Epithelial cell of esophagus (primary cell): ENCODE data around the gene TCF7L1.
"Not testable (repeated sequence)": the region's sequence is repeated elsewhere in the genome, so short reads cannot be mapped to it uniquely, and the experiment has no call there.

Experiments
- DNase-seq: peaks from one replicate; pipeline ENCODE4 v3.0.0; 2010; ENCODE audit warnings: low read depth
- H3K4me3 ChIP-seq: 2 replicates; pipeline ENCODE4 v1.5.1; 2011; ENCODE audit warnings: mild to moderate bottlenecking, low read length, control low read depth
- TF ChIP-seq, protein P1 (sequence below): IDR thresholded peaks from 2 replicates; pipeline ENCODE4 v1.5.1; 2011; ENCODE audit warnings: low read depth, mild to moderate bottlenecking, low read length, control low read depth, inconsistent platforms; ENCODE audit not compliant: insufficient read depth; ENCODE audit errors: missing control alignments

The TCF7L1 gene

DNA sequence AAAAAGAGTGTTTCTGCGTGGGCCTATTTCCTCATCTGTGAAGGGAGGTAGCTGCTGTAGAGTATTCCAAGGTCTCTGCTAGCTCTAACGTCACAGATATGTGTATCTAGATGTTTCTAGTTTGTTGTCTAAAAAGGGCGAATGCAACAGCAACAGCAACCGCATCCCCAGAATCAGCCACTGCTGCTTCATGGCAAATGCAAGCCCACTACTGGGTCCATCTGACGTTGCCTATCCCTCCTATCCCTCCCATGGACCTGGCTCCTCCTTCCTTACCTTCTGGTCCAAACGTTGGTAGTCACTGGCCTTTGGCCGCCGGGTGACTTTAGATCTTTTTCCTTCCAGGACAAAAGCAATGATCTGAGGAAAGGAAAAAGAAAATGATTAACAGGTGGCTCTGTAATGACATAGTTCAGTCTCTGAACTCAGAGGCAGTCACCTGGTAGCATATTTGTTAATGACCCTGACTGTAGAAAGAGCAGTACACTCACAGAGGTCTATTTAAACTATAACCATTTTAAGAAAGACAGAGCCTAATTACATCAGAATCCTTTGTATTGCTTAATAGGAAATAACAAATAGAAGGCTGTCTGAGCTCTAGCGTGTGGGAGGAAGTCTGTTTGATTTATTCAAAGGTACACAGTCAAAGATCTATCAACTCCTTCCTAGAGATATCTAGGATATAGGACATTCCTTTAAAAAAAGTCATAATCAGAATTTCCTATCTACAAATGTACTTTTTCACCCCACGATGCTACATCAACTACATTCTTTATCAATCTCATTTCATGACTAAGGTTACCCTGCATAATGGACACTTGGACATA lies 191.7 kb downstream of the TCF7L1 start:
- DNase-seq = peak; percentile 48
- TF ChIP-seq, protein P1, sequence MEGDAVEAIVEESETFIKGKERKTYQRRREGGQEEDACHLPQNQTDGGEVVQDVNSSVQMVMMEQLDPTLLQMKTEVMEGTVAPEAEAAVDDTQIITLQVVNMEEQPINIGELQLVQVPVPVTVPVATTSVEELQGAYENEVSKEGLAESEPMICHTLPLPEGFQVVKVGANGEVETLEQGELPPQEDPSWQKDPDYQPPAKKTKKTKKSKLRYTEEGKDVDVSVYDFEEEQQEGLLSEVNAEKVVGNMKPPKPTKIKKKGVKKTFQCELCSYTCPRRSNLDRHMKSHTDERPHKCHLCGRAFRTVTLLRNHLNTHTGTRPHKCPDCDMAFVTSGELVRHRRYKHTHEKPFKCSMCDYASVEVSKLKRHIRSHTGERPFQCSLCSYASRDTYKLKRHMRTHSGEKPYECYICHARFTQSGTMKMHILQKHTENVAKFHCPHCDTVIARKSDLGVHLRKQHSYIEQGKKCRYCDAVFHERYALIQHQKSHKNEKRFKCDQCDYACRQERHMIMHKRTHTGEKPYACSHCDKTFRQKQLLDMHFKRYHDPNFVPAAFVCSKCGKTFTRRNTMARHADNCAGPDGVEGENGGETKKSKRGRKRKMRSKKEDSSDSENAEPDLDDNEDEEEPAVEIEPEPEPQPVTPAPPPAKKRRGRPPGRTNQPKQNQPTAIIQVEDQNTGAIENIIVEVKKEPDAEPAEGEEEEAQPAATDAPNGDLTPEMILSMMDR = no peak
- H3K4me3 ChIP-seq = peak overlapping the region; percentile 88

DNA sequence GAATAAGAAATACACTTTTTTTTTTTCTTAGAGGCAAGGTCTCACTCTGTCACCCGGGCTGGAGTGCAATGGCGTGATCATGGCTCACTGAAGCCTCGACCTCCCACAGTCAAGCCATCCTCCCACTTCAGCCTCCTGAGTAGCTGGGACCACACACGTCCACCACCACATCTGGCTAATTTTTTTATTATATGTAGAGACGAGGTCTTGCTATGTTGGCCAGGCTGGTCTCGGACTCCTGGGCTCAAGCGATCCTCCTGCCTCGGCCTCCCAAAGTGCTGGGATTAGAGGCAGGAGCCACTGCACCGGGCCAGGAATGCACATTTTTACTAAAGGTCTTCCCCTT lies 192.2 kb downstream of the TCF7L1 start:
- TF ChIP-seq, protein P1 = no peak
- peak overlapping the region; percentile 88 for H3K4me3 ChIP-seq
- no peak for DNase-seq

DNA sequence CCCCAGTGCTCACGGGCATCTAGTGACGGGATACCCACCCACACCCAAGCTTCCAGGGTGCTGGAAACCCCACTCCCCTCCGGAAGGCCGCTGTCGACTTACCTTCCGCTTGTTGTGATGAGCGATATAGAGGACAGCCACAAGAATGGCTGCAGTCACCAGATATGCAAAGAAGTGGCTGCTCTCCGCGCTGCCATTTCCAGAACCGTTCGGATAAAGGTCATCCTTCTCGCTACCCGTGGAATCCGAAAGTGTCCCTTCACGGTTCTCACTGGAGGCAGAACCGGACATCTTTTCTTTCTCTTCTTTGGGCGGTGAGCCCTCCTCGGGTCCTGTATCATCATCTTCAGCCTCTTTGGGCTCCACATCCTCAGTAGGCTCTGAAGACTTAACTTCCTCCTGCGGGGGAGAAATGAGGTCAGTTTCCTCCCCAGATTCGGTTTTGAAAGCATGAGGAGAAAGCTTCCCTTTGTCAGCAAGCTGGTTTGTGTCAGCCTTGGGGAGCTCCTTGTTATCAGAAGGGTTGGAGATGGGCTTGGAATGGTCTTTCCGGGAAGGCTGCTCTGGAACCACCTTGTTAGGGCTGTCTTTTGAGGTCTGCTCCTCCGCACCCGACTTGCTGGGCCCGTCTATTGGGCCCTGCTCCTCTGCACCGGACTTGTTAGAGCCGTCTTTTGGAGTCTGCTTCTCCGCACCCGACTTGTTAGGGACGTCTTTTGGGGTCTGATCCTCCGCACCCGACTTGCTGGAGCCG lies 193.4 kb downstream of the TCF7L1 start:
- peak; percentile 33 for DNase-seq
- peak overlapping the region; percentile 88 for H3K4me3 ChIP-seq
- TF ChIP-seq, protein P1 = no peak

DNA sequence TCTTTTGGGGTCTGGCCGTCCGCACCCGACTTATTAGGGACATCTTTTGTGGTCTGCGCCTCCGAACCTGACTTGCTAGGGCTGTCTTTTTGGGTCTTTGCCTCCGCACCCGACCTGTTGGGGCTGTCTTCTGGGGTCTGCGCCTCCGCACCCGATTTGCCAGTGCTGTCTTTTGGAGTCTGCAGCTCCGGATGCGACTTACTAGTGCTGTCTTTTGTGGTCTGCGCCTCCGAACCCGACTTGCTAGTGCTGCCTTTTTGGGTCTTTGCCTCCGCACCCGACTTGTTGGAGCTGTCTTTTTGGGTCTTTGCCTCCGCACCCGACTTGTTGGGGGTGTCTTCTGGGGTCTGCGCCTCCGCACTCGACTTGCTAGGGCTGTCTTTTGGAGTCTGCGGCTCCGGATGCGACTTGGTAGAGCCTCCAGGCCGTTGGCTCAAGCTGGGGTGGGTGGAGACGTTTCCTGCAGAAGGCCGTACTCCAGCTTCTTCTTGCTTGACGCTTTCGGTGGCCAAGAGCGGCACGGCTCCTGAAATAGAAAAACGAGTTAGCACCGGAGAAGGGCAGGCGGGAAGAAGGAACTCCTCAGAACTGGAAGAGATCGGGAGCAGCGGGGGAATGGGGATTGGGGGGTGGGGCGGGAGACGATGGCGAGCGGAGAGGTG lies 194.1 kb downstream of the TCF7L1 start:
- TF ChIP-seq, protein P1 = no peak
- DNase-seq = peak; percentile 55

DNA sequence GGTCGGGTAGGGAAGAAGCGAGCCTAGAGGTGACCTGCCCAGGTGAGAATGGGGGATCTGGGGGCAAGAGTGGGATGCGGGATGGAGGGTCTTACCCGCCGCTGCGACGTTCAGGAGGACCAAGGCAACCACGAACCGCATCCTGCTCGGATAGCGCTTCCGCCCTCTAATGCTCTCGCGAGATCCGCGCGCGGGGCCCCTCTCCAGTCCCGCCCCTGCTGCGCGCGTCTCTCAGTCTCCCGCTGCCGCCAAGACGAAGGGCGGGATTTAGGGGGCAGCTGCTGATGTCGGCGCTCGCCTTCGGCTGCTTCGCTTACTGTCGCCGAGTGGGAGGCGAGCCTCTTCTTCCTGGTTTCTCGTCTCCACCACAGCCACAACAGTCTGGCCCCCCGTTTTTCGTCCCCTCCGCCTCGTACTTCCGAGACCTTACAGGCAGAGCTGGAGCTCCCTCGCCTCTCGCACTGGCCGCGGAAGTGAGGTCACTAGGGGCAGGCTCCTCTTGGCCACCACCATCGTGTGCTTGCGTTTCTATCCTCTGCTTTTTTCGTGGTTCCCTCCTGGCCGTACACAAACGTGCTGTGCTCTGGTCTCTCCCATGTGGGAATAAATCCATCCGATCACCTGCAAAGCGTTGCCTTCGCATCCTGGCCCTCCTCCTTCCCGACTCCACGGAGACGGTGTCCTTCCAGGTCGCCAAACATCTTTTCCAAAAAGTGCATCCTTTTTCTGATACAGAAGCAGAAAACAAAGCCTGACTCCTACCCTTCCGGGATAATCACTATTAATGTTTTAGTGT lies 194.8 kb downstream of the TCF7L1 start, which contains the start of gene TGOLN2:
TGOLN2 (minus strand) TSS at position 168 of the 796 bp plus-strand sequence; CDS start at position 141, 27 bp downstream.
- TF ChIP-seq, protein P1 = no peak
- peak; percentile 92 for DNase-seq
- peak within 1 kb of the TSS; percentile 88 for H3K4me3 ChIP-seq

More for the DNA sequence above, 194.1 kb downstream of the TCF7L1 start:
- peak overlapping the region; percentile 88 for H3K4me3 ChIP-seq

DNA sequence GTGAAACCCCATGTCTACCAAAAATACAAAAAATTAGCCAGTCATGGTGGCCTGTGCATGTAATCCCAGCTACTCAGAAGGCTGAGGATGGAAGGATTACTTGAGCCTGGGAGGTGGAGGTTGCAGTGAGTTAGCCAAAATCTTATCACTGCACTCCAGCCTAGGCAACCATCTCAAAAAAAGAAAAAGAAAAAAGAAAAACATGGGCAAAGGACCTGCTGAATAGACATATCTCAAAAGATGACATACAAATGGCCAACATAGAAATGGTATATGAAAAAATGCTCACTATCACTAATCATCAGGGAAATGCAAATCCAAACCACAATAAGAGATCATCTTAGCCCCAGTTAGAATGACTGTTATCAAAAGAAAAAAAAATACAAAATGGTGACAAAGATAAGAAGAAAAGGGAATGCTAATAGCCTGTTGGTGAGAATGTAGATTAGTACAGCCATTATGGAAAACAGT lies 196.0 kb downstream of the TCF7L1 start:
- no peak for DNase-seq
- TF ChIP-seq, protein P1 = no peak
- H3K4me3 ChIP-seq = no peak overlapping the region

DNA sequence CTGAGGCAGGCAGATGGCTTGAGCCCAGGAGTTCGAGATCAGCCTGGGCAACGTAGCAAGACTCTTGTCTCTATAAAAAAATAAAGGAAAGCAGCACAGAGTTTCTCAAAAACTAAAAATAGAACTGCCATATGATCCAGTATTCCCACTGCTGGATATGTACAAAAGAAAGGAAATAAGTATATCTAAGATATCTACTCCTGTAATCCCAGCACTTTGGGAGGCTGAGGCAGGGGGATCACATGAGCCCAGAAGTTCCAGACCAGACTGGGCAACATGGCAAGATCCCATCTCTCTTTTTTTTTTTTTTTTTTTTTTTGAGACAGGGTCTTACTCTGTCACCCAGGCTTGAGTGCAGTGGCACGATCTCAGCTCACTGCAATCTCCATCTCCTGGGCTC lies 196.5 kb downstream of the TCF7L1 start:
- DNase-seq = not testable (repeated sequence)

More for the DNA sequence above, 196.5 kb downstream of the TCF7L1 start:
- H3K4me3 ChIP-seq = not testable (repeated sequence)
